ENCODE data around the gene NCOR2. TPM values are rescaled to one million over a fixed set of nuclear protein-coding genes. Genes with fewer than 3 reads are reported as not detected.

The NCOR2 gene
- total RNA-seq, 1 donor from 2014 or later = 20.3 TPM

GRCh38 chr12:124569375-124570148, 2.1 kb upstream of the NCOR2 start:
- no peak overlapping the region for H3K4me3 ChIP-seq (ENCODE audit: low read depth, low read length)
- FAIRE-seq (no peak), DNase-seq (ENCODE audit: low read depth) (no peak)
- H3K36me3 ChIP-seq (ENCODE audit: control insufficient read depth, insufficient read depth, low read length) = no peaks in the 10 kb centered on the region
- H3K27me3 ChIP-seq (ENCODE audit: control insufficient read depth, insufficient read depth, low read length) = no peaks in the 10 kb centered on the region
- TF ChIP-seq CTCF (IDR thresholded peaks at IDR 0.05; ENCODE audit: insufficient read depth, low read length, severe bottlenecking) = no peak

- Histone ChIP-seq H3K36me3 (ENCODE audit: control insufficient read depth, insufficient read depth, low read length) (no peaks in the 10 kb centered on the region), H3K27me3 (ENCODE audit: control insufficient read depth, insufficient read depth, low read length) (no peaks in the 10 kb centered on the region), H3K4me3 (ENCODE audit: low read depth, low read length) (no peak overlapping the region)
- DNase-seq (ENCODE audit: low read depth) (peak; percentile 44), FAIRE-seq (no peak)
- peak; percentile 42 for TF ChIP-seq CTCF (IDR thresholded peaks at IDR 0.05; ENCODE audit: insufficient read depth, low read length, severe bottlenecking)
Measured at GRCh38 chr12:124568431-124569374, 1.3 kb upstream of the NCOR2 start.

GRCh38 chr12:124567673-124568373, 411 bp upstream of the NCOR2 start:
- FAIRE-seq = no peak
- TF ChIP-seq CTCF (IDR thresholded peaks at IDR 0.05; ENCODE audit: insufficient read depth, low read length, severe bottlenecking) = peak; percentile 17
- peak; percentile 22 for DNase-seq (ENCODE audit: low read depth)
- Histone ChIP-seq H3K4me3 (ENCODE audit: low read depth, low read length) (peak overlapping the region; percentile 88), H3K27me3 (ENCODE audit: control insufficient read depth, insufficient read depth, low read length) (no peaks in the 10 kb centered on the region), H3K36me3 (ENCODE audit: control insufficient read depth, insufficient read depth, low read length) (no peaks in the 10 kb centered on the region)

- no peaks in the 10 kb centered on the region for H3K36me3 ChIP-seq (ENCODE audit: control insufficient read depth, insufficient read depth, low read length)
- DNase-seq (ENCODE audit: low read depth) = peak; percentile 55
- TF ChIP-seq CTCF (IDR thresholded peaks at IDR 0.05; ENCODE audit: insufficient read depth, low read length, severe bottlenecking) = no peak
- no peak for FAIRE-seq
- peak overlapping the region; percentile 88 for H3K4me3 ChIP-seq (ENCODE audit: low read depth, low read length)
- H3K27me3 ChIP-seq (ENCODE audit: control insufficient read depth, insufficient read depth, low read length) = no peaks in the 10 kb centered on the region
Measured at GRCh38 chr12:124566161-124566996, 1.0 kb downstream of the NCOR2 start.

- FAIRE-seq = no peak
- Histone ChIP-seq H3K36me3 (ENCODE audit: control insufficient read depth, insufficient read depth, low read length) (no peaks in the 10 kb centered on the region), H3K27me3 (ENCODE audit: control insufficient read depth, insufficient read depth, low read length) (no peaks in the 10 kb centered on the region), H3K4me3 (ENCODE audit: low read depth, low read length) (peak overlapping the region; percentile 88)
- no peak for DNase-seq (ENCODE audit: low read depth)
- no peak for TF ChIP-seq CTCF (IDR thresholded peaks at IDR 0.05; ENCODE audit: insufficient read depth, low read length, severe bottlenecking)
Measured at GRCh38 chr12:124565656-124566160, 1.7 kb downstream of the NCOR2 start.

Data from bronchial epithelial cell (primary cell).